Sigmoid colon (tissue), 7 donors: ENCODE data around the gene CEP85. TPM values are rescaled to one million over a fixed set of nuclear protein-coding genes. Genes with fewer than 3 reads are reported as not detected.
A peak's percentile ranks its signal among the peaks of the same experiment; 100 is the strongest.

ENCODE experiments used
- DNase-seq: peaks from one replicate; pipeline ENCODE4 v3.0.0-alpha.2; 2019
- H3K27ac ChIP-seq, 4 donors: fragments of 200-600 bp; sonication (generic); one replicate each; pipeline ENCODE4 v1.5.1; 2016 to 2019; ENCODE audit warnings: mild to moderate bottlenecking in 1 of 4
- H3K27me3 ChIP-seq, 3 donors: fragments of 200-600 bp; sonication (generic); one replicate each; pipeline ENCODE4 v1.5.1; 2019; ENCODE audit warnings: mild to moderate bottlenecking in 1 of 3
- H3K36me3 ChIP-seq, 4 donors: fragments of 200-600 bp; sonication (generic); one replicate each; pipeline ENCODE4 v1.5.1; 2016 to 2019
- H3K4me1 ChIP-seq, 4 donors: fragments of 200-600 bp; sonication (generic); one replicate each; pipeline ENCODE4 v1.5.1; 2017 to 2019
- H3K4me3 ChIP-seq, 4 donors: fragments of 200-600 bp; sonication (generic); one replicate each; pipeline ENCODE4 v1.5.1; 2017 to 2019; ENCODE audit warnings: mild to moderate bottlenecking in 2 of 4, moderate library complexity in 1 of 4
- H3K9me3 ChIP-seq, 4 donors: fragments of 200-600 bp in 3 of 4; sonication (generic) in 3 of 4; one replicate each; pipeline versions ENCODE4 v1.5.1 to v1.6.1; 2013 to 2019
- EP300 ChIP-seq, 4 donors: sonication (generic); formaldehyde crosslinking; IDR thresholded peaks; one replicate each; pipeline ENCODE4 v1.6.1; 2017; ENCODE audit warnings: antibody characterized with exemption in 4 of 4
- POLR2A ChIP-seq, 2 donors: fragments of 450-650 bp; IDR thresholded peaks; one replicate each; pipeline ENCODE4 v1.6.1; 2016; ENCODE audit warnings: antibody characterized with exemption in 2 of 2, mild to moderate bottlenecking in 2 of 2, moderate library complexity in 2 of 2
- POLR2AphosphoS5 ChIP-seq, 4 donors: sonication (generic); formaldehyde crosslinking; IDR thresholded peaks; one replicate each; pipeline ENCODE4 v1.6.1; 2017; ENCODE audit warnings: antibody characterized with exemption in 4 of 4
- WGBS, 2 donors: extraction: QIAGEN DNeasy Blood & Tissue Kit; methylation state at CpG; one replicate each; pipeline ENCODE4 v1.1.7; 2013; 5-methylcytosine and 5-hydroxymethylcytosine counted together
- intact Hi-C: fragments of 100-400 bp; cut with DNase I; formaldehyde crosslinking; loops from one replicate; pipeline ENCODE4 v1.15.1; 2023
- polyA plus RNA-seq, 3 donors: library from polyadenylated mRNA; stranded (reverse); fragments of 200-250 nt; gene quantifications; one replicate each; pipeline ENCODE4 v1.2.3, GENCODE V29; 2013
- total RNA-seq, 4 donors: library from RNA; depleted of rRNA; stranded (reverse); fragments of >200 nt; gene quantifications; one replicate each; pipeline ENCODE4 v1.1.0, GENCODE V29; 2016
- TF ChIP-seq, protein P1 (sequence below), 4 experiments: fragments of 450-650 bp in 3 of 4; fragments of 200-600 bp in 1 of 4; IDR thresholded peaks; one replicate each; pipeline ENCODE4 v1.5.1; 2016 to 2019; ENCODE audit warnings: antibody characterized with exemption in 4 of 4, mild to moderate bottlenecking in 3 of 4, moderate library complexity in 2 of 4
- donor health status: healthy with polysubstance abuse.
- donor health status: Bipolar disorder and iron deficiency.
- donor health status: healthy.

Gene CEP85, protein sequence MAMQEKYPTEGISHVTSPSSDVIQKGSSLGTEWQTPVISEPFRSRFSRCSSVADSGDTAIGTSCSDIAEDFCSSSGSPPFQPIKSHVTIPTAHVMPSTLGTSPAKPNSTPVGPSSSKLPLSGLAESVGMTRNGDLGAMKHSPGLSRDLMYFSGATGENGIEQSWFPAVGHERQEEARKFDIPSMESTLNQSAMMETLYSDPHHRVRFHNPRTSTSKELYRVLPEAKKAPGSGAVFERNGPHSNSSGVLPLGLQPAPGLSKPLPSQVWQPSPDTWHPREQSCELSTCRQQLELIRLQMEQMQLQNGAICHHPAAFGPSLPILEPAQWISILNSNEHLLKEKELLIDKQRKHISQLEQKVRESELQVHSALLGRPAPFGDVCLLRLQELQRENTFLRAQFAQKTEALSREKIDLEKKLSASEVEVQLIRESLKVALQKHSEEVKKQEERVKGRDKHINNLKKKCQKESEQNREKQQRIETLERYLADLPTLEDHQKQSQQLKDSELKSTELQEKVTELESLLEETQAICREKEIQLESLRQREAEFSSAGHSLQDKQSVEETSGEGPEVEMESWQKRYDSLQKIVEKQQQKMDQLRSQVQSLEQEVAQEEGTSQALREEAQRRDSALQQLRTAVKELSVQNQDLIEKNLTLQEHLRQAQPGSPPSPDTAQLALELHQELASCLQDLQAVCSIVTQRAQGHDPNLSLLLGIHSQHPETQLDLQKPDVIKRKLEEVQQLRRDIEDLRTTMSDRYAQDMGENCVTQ
- total RNA-seq, result 1 to 10 TPM; 1.9 to 5.4 (median 3.3) TPM
- 10 to 100 TPM in 1 of 3 donors, 1 to 10 TPM in 2; 2.4 to 12.9 (median 9.7) TPM for polyA plus RNA-seq

DNA sequence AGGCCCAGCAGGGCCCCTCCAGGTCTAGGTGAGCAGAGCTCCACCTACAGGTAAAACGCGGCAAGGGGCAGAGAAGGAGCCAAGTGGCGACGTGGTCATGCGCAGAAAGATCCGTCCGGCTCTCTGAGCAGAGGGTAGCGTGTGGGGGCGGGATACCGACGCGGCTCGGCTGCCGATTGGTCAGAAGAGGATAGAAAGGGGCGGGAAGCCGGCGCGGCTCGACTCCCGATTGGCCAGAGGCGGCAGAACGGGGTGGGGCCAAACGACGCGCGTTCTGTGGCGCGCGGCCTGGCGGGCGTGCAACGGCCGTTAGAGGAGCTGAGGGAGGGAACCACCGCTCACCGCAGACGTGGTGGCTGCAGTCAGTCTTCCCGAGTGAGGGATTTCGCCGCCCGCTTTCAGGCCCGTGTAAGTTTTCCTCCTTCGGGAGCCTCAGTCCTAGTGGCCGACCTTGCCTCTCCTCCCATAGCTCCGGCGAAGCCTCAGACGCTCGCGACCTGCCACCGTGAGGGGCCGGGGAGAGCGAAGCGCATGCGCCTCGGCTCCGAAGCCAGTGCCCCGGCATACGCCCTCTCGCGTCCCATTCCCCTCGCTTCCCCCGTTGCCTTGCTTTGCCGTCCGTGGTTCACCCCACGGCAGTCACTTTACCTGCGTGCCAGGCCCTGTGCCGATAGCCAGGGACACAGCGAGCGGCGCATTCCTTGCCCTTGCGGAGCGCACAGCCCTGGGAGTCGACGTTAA, at the start of gene CEP85:
Gene CEP85 (plus strand): TSS at position 298 of the 741 bp plus-strand sequence. CDS start 5,584 bp downstream, outside the sequence.
- 0% methylated on average over 73 of the region's 73 CpGs for WGBS, 2 donors
- peak; percentile 99 for DNase-seq
- peaks cover 0 to 13% (median 8%) of the 10 kb centered on the region in 4 donors for H3K4me1 ChIP-seq
- peak within 1 kb of the TSS; percentile 58 to 67 (median 60) for H3K4me3 ChIP-seq
- TF ChIP-seq EP300 (IDR thresholded peaks at IDR 0.05), result no peak
- TF ChIP-seq, protein P1, sequence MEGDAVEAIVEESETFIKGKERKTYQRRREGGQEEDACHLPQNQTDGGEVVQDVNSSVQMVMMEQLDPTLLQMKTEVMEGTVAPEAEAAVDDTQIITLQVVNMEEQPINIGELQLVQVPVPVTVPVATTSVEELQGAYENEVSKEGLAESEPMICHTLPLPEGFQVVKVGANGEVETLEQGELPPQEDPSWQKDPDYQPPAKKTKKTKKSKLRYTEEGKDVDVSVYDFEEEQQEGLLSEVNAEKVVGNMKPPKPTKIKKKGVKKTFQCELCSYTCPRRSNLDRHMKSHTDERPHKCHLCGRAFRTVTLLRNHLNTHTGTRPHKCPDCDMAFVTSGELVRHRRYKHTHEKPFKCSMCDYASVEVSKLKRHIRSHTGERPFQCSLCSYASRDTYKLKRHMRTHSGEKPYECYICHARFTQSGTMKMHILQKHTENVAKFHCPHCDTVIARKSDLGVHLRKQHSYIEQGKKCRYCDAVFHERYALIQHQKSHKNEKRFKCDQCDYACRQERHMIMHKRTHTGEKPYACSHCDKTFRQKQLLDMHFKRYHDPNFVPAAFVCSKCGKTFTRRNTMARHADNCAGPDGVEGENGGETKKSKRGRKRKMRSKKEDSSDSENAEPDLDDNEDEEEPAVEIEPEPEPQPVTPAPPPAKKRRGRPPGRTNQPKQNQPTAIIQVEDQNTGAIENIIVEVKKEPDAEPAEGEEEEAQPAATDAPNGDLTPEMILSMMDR (IDR thresholded peaks at IDR 0.05), result peak in 3 of 4 experiments; percentile 33 to 79 (median 66)
- peak; percentile 79 to 94 (median 87) for TF ChIP-seq POLR2AphosphoS5 (IDR thresholded peaks at IDR 0.05)
- TF ChIP-seq POLR2A (IDR thresholded peaks at IDR 0.05), result peak; percentile 54 to 80
- peak within 1 kb of the TSS; percentile 89 to 94 (median 90) for H3K27ac ChIP-seq
- intact Hi-C loops, result loop anchor here (2.0 to 5.0 kb wide), 3 partner anchors 48 to 122 kb away; partner anchors contain the start of genes C1orf232, PDIK1L, SH3BGRL3 and ZNF593
- no peaks in the 10 kb centered on the region for H3K9me3 ChIP-seq
- no peaks in the 10 kb centered on the region for H3K36me3 ChIP-seq
- H3K27me3 ChIP-seq, result peaks cover 0 to 3% (median 0%) of the 10 kb centered on the region in 3 donors

DNA sequence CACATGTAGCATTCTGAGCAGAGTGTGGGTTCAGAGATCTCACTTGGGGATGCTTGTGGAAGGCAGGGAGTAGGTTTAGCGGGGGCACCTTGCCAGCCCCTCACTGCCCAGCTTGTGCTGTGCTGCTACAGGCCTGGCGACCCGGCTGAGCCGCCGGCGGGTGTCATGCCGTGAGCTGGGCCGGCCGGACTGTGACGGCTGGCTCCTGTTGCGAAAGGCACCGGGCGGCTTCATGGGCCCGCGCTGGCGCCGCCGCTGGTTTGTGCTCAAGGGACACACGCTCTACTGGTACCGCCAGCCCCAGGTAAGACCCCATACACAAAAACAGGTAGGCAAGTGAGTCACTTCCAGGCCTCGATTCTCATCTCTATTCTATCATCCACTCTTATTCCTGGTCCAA, 49.1 kb upstream of the CEP85 start:
- 96% methylated on average over 21 of the region's 21 CpGs for WGBS, 2 donors
- TF ChIP-seq POLR2A (IDR thresholded peaks at IDR 0.05) (no peak), EP300 (IDR thresholded peaks at IDR 0.05) (no peak), POLR2AphosphoS5 (IDR thresholded peaks at IDR 0.05) (no peak)
- TF ChIP-seq, protein P1 (IDR thresholded peaks at IDR 0.05), result no peak
- Histone ChIP-seq H3K36me3 (no peaks in the 10 kb centered on the region), H3K27ac (no peak overlapping the region), H3K4me1 (no peaks in the 10 kb centered on the region), H3K27me3 (no peaks in the 10 kb centered on the region), H3K4me3 (no peak overlapping the region), H3K9me3 (no peaks in the 10 kb centered on the region)
- intact Hi-C loops, result no loop called here
- no peak for DNase-seq

DNA sequence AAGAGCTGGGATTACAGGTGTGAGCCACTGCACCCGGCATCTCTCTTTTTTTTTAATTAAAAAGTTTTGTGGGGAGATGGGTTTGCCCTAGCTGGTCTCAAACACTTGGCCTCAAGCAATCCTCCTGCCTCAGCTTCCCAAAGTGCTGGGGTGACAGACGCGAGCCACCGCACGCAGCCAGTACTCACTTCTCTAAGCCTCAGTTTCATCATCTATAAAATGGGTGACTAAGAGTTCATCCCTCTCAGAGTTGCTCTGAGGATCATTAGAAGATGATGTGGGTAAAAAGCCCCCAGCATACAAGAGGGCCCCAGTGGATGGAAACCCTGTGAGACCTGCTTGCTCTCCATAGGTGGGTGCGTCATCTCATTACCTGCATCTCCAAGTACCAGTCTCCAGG, 46.1 kb upstream of the CEP85 start:
- no peaks in the 10 kb centered on the region for H3K4me1 ChIP-seq
- intact Hi-C loops, result no loop called here
- no peak for DNase-seq
- no peaks in the 10 kb centered on the region for H3K36me3 ChIP-seq
- no peaks in the 10 kb centered on the region for H3K9me3 ChIP-seq
- H3K4me3 ChIP-seq, result no peak overlapping the region
- H3K27me3 ChIP-seq, result no peaks in the 10 kb centered on the region
- TF ChIP-seq, protein P1 (IDR thresholded peaks at IDR 0.05), result no peak
- TF ChIP-seq EP300 (IDR thresholded peaks at IDR 0.05) (no peak), POLR2A (IDR thresholded peaks at IDR 0.05) (no peak), POLR2AphosphoS5 (IDR thresholded peaks at IDR 0.05) (no peak)
- H3K27ac ChIP-seq, result no peak overlapping the region
- 94 to 97% methylated on average over 6 of the region's 6 CpGs for WGBS, 2 donors

DNA sequence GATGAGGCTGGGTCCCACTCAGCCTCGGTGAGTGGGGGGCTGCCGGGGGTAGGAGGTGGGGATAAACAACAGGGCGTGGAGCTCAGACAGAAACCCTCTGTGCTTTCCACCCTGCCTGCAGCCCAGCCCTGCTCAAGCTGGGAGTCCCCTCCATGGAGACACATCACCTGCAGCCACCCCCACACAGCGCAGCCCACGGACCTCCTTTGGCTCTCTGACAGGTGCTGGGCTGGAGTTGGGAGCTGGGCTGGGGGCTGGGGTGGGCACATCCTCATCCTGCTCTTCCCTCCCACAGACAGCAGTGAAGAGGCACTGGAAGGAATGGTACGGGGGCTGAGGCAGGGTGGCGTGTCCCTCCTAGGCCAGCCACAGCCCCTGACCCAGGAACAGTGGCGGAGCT, 45.5 kb upstream of the CEP85 start:
- Histone ChIP-seq H3K36me3 (no peaks in the 10 kb centered on the region), H3K9me3 (no peaks in the 10 kb centered on the region), H3K27ac (no peak overlapping the region), H3K4me3 (no peak overlapping the region), H3K27me3 (no peaks in the 10 kb centered on the region), H3K4me1 (no peaks in the 10 kb centered on the region)
- WGBS, 2 donors, result 91 to 94% methylated on average over 8 of the region's 8 CpGs
- DNase-seq, result no peak
- TF ChIP-seq POLR2AphosphoS5 (IDR thresholded peaks at IDR 0.05), result no peak
- TF ChIP-seq POLR2A (IDR thresholded peaks at IDR 0.05), result no peak
- no peak for TF ChIP-seq EP300 (IDR thresholded peaks at IDR 0.05)
- TF ChIP-seq, protein P1 (IDR thresholded peaks at IDR 0.05), result no peak
- intact Hi-C loops, result no loop called here
